ENCODE results near the gene SLC26A11.

GRCh38 chr17:80263253-80264204, 43.3 kb downstream of the SLC26A11 start:
- TF ChIP-seq, protein P1, sequence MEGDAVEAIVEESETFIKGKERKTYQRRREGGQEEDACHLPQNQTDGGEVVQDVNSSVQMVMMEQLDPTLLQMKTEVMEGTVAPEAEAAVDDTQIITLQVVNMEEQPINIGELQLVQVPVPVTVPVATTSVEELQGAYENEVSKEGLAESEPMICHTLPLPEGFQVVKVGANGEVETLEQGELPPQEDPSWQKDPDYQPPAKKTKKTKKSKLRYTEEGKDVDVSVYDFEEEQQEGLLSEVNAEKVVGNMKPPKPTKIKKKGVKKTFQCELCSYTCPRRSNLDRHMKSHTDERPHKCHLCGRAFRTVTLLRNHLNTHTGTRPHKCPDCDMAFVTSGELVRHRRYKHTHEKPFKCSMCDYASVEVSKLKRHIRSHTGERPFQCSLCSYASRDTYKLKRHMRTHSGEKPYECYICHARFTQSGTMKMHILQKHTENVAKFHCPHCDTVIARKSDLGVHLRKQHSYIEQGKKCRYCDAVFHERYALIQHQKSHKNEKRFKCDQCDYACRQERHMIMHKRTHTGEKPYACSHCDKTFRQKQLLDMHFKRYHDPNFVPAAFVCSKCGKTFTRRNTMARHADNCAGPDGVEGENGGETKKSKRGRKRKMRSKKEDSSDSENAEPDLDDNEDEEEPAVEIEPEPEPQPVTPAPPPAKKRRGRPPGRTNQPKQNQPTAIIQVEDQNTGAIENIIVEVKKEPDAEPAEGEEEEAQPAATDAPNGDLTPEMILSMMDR (IDR thresholded peaks at IDR 0.05), result no peak
- TF ChIP-seq ZFX (IDR thresholded peaks at IDR 0.05; ENCODE audit: borderline replicate concordance), result no peak

Data from 22Rv1 (cell line).